ENCODE measurements around the gene PGM1. TPM values are rescaled to one million over a fixed set of nuclear protein-coding genes. Genes with fewer than 3 reads are reported as not detected.

PGM1 gene
- total and polyA plus RNA-seq, 2 of the 13 experiments (the other 11 are each of a cell fraction or from before 2014, with no cell fraction given), result 51.6 to 105 TPM

DNA sequence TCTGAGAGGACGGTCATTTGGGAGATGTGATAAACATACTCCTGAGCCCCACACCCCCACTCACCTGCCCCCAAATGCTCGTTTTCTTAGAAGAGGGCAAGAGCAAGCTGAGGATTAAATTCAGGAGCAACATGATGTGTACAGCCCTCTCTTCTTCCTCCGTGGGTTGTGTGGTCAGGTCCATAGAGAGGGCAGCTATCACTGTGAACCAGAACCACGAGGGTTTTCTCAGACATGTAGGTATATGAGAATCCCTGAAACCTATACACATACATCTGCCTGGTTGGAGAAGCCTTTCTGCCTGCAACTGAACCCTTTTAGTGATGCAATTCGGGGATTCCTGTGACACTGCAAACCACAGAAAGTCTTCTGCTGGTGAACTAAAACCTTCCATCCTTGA lies 38.9 kb downstream of the PGM1 start (continued):
- no peak for TF ChIP-seq ZHX2 (IDR thresholded peaks at IDR 0.05; ENCODE audit: low read depth)
- TF ChIP-seq ZHX2 (CRISPR knock-in tag; IDR thresholded peaks at IDR 0.05; ENCODE audit: borderline replicate concordance), result no peak
- no peak for TF ChIP-seq CC2D1A (CRISPR knock-in tag; IDR thresholded peaks at IDR 0.05)
- no peak for TF ChIP-seq ZNF510 (CRISPR knock-in tag; IDR thresholded peaks at IDR 0.05; ENCODE audit: low read depth)
- TF ChIP-seq SAFB2 (CRISPR knock-in tag; IDR thresholded peaks at IDR 0.05; ENCODE audit: borderline replicate concordance, low read depth), result no peak
- no peak for TF ChIP-seq ATRX (CRISPR knock-in tag; IDR thresholded peaks at IDR 0.05; ENCODE audit: borderline replicate concordance)
- TF ChIP-seq KLF13 (CRISPR knock-in tag; IDR thresholded peaks at IDR 0.05), result no peak
- no peak for TF ChIP-seq TP53 (CRISPR knock-in tag; conservative IDR thresholded peaks at IDR 0.05)
- TF ChIP-seq ZNF136 (CRISPR knock-in tag; IDR thresholded peaks at IDR 0.05; ENCODE audit: low read depth), result no peak
- TF ChIP-seq PAX8 (CRISPR knock-in tag; IDR thresholded peaks at IDR 0.05; ENCODE audit: borderline replicate concordance), result no peak
- no peak for TF ChIP-seq NFYB (CRISPR knock-in tag; IDR thresholded peaks at IDR 0.05)

Data from HepG2 (cell line).